GM19468 (cell line): ENCODE measurements around the gene EFR3B.
"Not testable (repeated sequence)": the region's sequence is repeated elsewhere in the genome, so short reads cannot be mapped to it uniquely, and the experiment has no call there.

ENCODE experiments used
- ATAC-seq: cut with Tn5 transposase; IDR thresholded peaks from one replicate; pipeline ENCODE4 v1.9.1; 2021; ENCODE audit warnings: mild to moderate bottlenecking, moderate library complexity, moderate number of reproducible peaks; ENCODE audit not compliant: unreplicated experiment; ENCODE audit errors: extremely low read depth

EFR3B gene

DNA sequence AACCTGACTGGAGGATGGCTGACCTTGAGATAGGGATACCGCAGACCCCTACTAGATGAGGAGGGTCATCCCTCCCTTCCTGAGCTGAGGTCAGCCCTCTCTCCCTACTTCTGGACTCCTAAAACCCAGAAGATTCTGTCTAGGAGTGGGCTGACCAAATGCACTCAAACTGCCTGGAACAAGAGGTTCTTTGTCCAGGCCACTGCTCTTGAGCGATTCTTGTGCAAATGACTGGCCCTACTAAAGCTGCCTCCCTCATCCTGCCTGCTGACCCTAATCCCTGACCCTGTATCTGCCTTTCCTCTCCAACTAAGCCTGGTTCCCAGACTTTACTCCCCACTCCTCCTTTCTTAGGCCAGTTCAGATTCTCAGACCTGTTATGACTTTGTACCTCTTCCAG is 56.2 kb downstream of the EFR3B start:
- ATAC-seq, result no peak

DNA sequence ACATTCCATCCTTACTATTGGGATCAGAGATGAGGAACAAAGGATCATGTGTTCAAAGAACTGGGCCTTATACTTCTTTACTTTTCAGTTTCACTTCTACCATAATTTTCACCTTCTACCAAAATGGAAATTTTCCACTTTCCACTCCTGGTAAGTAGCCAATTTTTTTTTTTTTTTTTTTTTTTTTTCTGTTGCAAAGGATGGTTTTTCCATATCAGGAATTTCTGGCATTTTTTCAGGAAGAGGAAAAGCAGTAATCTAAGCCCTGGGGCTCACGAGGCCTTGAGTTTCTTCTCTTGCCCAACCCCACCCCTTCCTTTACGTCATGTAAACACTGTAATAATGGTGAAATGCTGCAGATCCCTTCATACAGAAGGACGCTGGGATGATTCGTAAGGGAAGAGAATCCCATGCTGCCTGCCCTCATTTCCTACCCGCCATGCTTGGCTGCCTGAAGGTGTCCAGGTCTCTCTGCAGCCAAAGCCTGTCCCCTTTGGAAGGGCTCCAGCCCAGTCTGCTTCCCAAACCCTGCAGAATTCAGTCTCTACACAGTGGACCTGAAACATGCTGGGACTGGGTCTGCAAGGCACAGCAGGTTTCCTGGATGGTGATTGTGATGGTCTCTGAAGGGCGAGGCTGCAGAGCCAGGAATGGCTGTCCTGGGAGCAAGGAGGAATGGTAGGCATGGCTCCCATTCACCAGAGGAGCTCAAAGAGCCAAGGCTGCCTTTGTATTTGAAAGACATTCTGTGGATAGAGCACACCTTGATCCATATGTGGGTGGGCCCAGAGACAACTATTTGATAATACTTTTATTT is 57.0 kb downstream of the EFR3B start:
- ATAC-seq, result no peak

DNA sequence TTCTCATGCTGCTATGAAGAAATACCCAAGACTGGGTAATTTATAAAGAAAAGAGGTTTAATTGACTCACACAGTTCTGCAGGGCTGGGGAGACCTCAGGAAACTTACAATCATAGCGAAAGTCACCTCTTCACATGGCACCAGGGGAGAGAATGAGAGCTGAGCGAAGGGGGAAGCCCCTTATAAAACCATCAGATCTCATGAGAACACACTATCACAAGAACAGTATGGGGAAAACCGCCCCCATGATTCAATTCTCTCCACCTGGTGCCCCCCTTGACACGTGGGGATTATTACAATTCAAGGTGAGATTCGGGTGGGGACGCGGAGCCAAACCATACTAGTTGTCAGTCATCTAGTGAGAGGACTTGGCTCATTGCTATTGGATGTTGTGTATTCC is 60.5 kb downstream of the EFR3B start:
- not testable (repeated sequence) for ATAC-seq

DNA sequence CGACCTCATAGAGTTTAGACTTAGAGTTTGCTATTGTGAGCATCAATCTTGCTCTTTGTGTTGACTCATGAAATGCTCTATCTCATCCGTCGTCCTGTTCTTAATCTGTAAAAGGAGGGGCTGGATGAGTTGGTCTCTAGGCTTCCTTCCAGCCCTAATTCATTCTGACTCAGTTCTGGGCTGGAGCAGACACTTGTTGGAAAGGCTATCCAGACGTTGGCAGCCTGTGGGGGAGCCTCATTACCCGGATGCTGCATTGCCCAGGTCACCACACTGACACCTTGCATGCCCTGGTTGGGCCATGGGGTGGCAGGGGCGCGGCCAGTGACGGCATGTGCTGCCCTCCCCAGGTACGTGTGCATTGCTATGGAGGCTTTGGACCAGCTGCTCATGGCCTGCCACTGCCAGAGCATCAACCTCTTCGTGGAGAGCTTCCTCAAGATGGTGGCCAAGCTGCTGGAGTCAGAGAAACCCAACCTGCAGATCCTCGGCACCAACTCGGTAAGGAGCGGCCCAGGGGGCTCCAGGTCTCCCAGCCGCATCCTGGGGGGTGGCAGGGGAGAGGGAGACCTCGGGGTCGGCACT is 61.5 kb downstream of the EFR3B start:
- ATAC-seq, result no peak

DNA sequence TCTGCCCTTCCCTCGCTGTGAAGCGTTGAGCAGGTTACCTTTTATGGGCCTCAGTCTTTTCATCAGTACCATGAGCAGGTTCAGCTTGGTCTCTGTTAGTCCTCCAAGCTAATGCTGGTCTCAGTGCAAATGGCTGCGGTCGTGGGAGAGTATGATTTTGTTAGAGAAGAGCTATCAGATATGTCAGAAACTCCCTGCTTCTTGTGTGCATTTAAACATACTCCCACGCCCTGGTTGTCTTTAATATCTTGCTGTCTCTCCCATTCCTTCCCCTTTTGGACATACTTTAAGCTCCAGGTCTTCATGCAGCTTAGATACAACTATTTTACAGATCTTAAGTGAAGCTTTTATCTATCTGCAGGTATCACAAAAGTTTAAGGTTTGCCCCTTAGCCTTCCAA is 62.9 kb downstream of the EFR3B start:
- ATAC-seq, result no peak

DNA sequence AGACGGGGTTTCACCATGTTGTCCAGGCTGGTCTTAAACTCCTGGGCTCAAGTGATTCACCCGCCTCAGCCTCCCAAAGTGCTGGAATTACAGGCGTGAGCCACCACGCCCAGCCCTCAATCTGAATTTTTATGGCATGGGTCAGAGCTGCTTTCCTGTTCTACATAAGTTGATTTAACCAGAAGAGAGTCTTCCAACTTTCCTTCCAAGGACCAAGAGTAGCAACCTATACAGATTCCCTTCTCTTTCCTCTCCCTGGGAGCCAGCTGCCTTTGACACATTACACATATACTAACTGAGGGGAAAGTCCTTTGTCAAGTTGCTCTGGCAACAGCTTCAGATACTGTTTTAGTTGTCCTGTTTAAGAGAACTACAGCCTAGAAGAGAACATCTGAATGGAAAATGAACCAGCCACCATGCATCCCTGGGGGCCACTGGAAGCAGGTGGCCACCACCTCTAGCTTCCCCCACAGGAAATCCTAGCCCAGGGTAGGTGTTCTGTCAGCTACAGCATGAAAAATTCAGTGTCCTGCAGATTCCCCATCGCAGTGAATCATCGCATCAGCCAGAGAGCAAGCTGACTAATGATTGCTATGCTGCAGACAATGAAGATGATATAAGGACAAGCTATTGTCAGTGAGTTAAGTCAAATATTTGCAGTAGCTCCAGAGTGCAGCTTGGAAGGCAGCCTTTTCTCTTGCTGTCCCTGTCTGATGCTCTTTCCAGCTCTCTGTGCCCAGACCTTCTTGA is 63.6 kb downstream of the EFR3B start:
- ATAC-seq, result no peak

DNA sequence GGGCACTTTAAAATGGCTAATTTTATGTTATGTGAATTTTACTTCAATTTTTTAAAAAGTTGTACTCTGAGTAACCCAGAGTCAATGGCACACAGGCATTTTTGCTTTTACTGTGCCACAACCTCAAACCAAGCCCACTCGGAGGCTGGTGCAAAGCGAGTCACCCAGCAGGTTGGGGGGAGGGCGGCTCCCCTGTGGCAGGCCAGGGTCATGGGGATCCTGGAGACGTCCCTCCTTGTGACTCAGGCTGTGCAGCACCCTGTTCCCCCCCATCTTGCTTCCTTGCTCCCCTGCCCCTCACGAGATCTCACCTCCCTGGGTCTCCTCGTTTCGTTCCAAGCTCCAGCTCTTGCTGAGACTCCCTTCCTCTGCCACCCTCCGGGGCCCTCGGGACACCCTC is 67.9 kb downstream of the EFR3B start:
- no peak for ATAC-seq

DNA sequence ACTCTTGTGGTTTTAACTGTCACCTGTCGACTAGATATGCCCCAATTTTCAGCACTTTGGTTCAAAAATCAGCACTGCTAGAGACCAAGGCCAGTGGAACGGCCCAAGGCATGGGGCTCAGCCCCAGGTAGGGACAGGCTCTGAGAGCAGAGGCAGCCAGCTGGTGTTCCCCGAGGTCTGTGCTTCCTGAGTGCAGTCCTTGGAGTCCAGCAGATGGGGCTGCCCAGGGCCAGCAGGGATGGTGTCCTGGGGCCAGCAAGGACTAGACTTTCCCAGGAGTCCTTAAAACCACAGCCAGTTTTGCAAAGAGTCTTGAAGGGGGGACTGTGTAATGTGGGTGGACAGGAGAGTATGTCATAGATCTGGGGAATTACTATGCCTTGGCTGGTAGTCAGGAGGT is 70.2 kb downstream of the EFR3B start:
- ATAC-seq, result no peak

DNA sequence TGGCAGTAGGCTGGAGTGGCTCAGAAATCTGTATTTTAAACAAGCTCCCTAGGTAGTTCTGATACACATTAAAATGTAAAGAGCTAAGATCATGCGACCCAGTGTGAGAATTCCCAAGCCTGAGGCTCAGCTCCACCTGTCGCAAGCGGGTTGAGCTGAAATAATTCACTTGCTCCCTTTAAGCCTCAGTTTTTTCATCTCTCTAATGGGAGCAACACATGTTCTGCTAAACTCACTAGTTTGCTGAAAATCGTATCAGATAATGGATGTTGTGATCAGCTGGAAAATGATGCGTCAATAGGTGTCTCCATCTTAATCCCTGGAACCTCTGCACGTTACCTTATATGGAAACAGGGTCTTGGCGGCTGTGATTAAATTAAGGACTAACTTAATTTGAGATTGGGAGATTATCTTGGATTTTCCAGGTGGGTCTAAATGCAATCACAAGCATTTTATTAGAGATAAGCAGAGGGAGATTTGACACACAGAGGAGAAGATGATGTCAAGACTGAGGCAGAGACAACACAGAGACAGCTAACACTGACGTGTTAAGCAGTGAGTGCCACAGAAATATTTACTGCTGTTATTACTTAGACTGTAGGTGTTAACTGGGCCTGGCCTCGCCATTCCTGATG is 73.5 kb downstream of the EFR3B start:
- ATAC-seq, result no peak

DNA sequence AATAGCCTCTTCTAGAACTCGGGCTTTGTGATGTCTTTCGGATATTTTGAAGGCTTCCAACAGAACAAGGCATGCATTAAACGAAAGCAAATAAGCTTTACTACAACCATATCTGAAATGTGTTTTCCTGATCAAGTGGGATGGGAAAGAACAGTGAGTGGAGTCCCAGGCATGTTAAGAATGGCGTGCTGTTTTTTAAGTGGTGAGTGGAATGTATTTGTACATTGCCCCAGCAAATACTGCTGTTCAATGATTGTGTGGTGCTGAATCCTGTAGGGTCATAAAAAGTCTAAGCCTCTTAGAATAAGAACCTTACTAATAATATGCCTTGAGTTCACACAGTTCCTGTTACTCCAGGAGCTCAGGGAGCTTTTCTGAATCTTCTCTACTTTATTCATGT is 74.0 kb downstream of the EFR3B start:
- no peak for ATAC-seq

DNA sequence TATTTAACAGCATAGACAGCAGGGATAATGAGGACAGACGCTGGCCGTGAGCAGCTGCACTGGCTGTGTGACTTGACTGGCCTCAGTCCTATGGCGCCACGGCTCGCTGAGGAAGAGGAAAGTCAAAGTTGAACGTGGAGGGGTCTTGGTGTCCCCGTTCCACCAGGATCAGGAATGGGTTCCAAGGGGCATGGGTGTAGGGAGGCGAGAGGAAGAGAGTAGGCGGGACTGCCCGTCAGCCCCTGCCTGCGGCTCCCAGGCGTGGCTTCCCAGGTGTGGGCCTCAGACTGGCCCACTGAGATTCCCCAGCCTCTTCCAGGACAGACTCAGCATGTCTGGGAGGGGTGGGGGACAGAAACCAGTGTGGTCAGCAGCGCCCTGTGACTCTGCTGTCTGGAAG is 75.1 kb downstream of the EFR3B start:
- no peak for ATAC-seq

DNA sequence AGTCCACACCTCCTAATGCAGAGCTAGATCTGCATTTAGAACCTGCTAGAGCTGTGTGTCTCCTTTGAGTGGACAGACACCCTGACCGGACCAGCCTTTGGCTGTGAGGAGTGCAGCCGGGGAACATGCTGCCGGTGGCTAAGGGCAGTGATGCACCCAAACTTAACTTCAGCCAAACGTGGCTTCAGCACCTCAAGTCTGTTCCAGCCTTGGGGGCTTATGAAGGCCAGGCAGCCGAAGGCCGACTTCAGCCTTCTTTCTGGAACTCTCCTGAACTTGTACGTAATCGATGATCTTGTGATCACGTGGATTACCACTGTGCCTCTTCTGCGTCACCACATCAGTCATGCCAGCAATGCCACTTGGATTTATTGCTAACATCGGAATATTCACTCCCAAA is 77.4 kb downstream of the EFR3B start:
- ATAC-seq, result no peak

DNA sequence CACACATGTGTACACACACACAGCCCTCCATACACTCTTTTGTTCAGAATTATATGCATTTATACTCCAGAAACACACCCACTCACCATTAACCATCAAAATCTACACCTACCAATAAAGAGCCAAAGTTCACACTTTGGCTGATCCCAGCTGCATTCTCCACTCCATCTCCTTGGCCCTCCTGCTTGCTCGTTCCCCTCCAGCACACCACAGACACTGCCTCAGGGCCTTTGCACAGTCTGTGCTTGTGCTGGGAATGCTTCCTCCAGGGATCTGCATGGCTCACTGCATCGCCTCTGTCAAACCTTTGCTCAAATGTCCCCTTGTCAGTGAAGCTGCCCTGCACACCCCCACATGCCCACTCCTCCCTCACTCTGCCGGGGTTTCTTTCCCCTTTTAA is 80.5 kb downstream of the EFR3B start:
- no peak for ATAC-seq

DNA sequence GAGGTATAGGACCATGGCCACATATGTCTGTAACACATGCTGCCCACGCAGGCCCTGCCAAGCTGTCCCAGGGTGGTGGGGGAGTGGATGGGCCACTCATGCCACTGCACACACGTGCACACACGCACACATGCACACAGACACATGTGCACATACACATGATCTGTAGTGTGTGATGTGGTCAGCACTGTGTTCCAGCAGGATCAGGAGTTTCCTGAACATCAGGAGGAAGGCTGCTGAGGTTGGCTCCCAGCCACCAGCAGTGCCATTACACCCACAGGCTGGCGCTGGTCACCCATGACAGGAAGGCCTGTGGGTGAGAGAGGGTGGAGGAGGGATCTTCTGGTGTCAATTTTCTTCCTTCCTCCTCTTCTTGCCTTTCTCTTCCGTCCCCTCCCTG is 81.8 kb downstream of the EFR3B start:
- no peak for ATAC-seq

DNA sequence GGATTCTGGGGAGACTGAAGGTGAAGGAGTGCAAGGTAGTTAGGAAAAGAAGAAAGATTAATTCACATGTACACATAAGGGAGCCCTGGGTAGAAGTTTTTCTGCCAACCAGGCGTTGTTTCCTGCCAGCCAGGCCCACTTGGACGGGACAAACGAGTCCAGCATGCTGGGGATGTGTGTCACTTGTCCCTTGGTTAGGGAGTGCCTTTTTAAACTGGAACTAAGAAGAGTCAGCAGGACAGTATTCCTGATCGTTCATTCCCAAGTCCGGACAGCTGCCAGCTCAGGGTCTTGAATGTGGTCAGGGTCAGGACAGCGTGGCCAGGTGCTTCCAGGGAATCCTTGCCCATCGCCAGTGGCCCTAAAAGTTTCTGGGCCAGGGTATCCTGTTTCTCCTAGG is 83.3 kb downstream of the EFR3B start:
- no peak for ATAC-seq

DNA sequence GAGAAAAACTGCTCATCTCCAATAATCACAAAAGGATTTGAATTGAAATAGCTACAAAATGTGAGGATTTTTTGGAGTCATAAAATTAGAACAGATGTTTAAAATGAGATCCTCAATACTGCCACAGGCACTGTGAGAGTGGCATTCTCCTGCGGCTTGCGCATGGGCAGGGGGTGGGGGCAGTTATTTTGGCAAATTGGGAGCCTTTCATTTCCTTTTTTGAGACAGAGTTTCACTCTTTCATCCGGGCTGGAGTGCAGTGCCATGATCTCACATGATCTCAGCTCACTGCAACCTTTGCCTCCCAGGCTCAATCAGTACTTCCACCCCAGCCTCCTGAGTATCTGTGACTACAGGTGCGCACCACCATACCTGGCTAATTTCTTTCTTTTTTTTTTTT is 84.1 kb downstream of the EFR3B start:
- ATAC-seq, result no peak

DNA sequence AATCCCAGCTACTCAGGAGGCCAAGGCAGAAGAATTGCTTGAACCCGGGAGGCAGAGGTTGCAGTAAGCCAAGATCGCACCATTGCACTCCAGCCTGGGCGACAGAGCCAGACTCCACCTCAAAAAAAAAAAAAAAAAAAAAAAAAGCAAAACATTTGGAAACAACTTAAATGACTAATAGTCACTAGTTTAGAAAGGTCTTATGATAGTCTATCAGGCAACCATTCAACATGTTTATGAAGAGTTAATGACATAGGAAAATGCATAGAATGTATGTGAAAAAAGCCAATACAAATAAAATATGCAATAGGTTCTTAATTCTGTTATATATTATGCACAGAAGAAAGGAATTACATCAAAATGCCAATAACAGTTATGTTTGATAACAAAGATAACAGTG is 85.2 kb downstream of the EFR3B start:
- ATAC-seq, result not testable (repeated sequence)

DNA sequence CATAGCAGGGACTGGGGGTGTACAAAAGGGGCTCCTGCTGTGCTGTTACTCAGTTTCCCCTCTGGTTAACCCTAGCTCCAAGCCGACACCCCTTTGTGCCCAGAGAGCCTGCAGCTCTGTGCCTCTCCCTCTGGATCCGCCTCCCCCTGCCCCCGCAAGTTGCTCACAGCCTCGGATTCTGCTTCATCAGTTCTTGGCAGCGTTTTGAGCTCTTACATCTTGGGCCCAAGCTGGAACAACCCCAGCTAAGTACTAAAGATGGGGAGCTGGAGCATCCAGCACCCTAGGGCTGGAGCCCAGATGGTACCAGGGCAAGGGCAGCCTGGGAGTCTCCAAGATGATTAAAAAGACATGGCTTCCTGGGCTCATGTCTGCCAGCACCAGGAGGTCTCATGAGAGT is 85.8 kb downstream of the EFR3B start:
- no peak for ATAC-seq

DNA sequence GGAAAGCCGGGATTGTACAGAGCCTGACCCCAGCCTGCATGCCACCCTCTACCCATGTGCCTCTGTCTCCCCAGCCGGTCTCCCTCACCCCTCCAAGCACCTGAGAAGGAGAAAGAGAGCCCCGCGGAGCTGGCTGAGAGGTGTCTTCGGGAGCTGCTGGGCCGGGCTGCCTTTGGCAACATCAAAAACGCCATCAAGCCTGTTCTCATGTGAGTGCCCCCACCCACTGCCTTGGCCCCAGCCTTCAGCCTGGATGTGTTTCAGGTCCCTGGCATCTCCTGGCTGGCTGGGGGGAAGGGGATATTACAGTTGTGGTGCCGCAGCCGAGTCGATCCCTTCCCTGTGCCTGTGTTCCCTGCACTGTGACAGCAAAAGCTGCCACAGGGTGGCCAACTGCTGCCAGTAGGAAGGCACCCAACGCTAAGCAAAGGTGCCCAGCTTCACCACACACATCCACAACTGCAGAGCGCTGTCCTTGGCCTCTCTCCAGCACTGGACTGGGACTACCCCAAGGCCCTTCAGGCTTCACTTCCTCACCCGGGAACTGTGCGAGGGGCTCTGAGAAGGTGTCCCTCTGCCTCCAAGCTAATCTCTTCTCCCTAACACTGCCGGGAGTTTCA is 88.1 kb downstream of the EFR3B start:
- ATAC-seq, result no peak

DNA sequence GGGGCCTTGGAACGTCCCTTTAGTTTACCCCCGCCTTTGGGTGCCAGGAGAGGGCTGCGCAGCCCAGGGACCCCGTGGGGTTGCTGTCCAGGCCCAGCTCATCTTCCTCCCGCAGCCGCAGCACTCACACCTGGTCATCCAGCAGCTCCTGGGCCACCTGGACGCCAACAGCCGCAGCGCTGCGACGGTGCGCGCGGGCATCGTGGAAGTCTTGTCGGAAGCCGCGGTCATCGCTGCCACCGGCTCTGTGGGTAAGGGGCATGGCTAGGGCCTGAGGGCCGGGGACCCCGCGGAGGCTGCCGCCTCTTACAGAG is 89.3 kb downstream of the EFR3B start:
- ATAC-seq, result no peak
